ENCODE data around the gene FHAD1.

- TF ChIP-seq CTCF (IDR thresholded peaks at IDR 0.05) (no peak), POLR2A (IDR thresholded peaks at IDR 0.05) (no peak)
Measured at GRCh38 chr1:15425521-15425920, 178.5 kb downstream of the FHAD1 start.

Data from right lobe of liver (tissue), 4 donors.